Stimulated activated CD8-positive, alpha-beta memory T cell treated with anti-CD3 and anti-CD28 coated beads, Interleukin-12 subunit alpha, Interleukin-12 subunit beta, amount 100 ng/mL, for 4 hours (primary cell): ENCODE data around the gene MS4A2.
"Not testable (repeated sequence)": the region's sequence is repeated elsewhere in the genome, so short reads cannot be mapped to it uniquely, and the experiment has no call there.

Source experiments
- DNase-seq: peaks from one replicate; pipeline ENCODE4 v3.0.0-alpha.2; 2020; ENCODE audit warnings: low read depth

The MS4A2 gene

GRCh38 chr11:60101368-60101767 is 12.9 kb downstream of the MS4A2 start:
- not testable (repeated sequence) for DNase-seq

DNA sequence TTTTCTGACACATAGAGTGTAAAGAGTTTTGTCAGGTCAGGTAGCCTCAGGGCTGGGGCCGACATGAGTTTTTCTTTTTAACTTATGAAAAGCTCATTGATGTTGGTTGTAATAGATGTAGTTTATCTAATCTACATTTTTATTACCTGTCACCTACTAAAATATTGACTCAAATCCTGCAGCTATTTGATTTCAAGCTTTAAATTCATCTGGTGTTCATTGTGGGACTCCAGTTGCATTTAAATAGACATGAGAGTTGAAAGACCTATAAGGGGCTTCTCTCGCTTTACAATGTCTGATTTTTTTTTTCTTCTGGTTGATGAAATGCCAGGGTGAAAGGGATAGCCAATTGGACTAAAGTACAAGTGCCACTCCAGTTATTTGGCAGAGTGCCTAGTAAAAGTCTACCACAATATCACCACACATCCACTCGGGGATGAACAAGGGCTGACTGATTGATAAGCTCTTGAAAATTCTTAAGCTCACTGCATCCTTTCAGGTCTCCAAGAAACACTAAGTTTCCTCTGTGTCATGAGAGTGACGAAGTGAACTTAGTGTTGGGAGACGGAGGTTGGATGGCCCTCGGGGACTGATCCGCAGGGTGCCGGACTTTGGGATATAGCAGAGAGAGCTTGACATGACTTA is 16.1 kb downstream of the MS4A2 start:
- DNase-seq: not testable (repeated sequence)

- not testable (repeated sequence) for DNase-seq
These were observed 20.2 kb downstream of the MS4A2 start for GRCh38 chr11:60108631-60109030.

- DNase-seq: no peak
These were observed 23.3 kb downstream of the MS4A2 start for GRCh38 chr11:60111793-60112192.

DNA sequence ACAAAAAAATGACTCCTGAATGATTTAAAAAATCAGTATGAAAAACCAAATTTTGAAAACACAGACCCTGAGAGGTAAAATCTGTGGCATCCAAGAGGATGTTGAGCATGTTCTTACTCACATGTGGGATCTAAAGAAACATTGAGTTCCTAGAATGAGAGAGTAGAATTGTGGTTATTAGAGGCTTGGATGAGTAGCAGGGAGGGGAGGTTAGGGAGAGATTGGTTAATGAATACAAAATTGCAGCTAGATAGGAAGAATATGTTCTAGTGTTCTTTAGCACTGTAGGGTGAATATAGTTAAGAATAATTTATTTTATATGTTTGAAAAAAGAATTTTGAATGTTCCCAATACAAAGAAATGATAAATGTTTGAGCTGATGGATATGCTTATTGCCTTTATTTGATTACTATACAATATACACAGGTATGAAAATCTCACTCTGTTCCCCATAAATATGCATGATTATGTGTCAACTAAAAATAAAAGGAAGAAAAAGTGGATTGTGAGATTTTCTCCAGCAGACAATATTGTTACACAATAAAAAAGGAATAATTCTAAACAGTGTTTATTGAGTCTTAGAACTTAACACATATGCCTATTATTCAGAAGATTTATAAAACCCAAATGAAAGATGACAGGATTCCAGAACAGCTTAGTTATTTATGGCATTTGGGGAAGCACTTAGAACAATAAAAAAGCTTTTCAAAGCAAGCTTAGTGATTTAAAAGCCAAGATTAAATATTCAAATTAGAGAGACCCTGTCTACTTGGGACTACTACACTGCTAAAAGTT is 28.7 kb downstream of the MS4A2 start:
- no peak for DNase-seq

DNA sequence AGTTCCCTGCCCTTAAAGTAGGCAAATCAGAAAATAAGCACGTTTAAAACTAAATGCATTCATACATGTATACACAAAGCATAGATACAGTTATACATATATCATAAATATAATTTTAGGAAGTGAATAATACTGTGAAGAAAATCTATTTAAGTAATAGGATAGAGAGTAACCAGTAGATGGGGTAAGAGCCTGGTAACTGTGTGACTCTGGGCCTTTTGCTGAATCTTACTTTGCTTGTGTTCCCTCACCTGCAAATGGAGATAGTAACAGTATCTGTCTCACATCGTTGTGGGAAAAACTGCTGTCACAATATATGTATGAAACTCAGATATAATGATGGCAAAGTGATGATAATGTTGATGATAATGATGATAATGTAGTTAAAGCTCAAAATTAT is 29.9 kb downstream of the MS4A2 start:
- no peak for DNase-seq

GRCh38 chr11:60119710-60120109 is 31.2 kb downstream of the MS4A2 start:
- no peak for DNase-seq

DNA sequence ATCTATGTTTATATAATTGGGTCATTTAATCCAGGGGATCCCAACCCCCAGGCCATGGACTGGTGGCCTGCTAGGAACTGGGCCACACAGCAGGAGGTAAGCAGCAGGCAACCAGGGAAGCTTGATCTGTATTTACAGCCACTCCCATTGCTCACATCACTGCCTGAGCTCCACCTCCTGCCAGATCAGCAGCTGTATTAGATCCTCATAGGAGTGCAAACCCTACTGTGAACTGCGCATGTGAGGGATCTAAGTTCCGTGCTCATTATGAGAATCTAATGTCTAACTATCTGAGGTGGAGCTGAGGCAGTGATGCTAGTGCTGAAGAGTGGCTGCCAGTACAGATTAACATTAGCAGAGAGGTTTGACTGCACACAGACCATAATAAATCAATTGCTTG is 32.8 kb downstream of the MS4A2 start:
- DNase-seq: no peak

- no peak for DNase-seq
These were observed 34.1 kb downstream of the MS4A2 start for GRCh38 chr11:60122414-60123036.

DNA sequence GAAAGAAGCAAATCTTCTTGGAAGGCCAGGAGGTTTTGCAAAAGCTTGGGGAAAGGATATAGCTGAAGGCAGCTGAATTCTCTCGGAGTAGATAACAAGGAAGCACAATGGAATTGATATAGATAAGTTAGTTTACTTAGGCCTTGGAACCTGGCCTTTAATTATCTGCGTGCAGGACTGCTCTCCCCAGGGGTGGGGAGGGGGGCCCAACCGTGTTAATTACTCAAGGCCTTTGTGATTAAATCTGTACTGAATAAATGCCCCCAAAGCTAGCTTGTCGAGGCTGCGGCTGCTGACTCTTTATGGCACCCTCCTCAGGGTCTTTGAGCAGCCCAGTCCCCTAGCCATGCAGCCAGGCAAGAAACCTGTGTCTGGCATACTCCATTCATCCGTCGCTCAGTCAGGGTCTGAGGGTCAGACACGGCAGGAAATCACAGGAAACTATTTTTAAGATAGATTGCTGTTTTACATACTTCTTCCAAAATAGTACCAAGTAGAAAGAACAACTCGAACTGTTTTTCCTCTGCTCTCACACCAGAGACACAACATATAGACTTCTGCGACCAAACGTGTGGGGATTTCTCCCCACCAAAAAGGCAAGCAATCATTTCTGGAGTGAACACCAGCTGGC is 36.5 kb downstream of the MS4A2 start:
- no peak for DNase-seq

DNA sequence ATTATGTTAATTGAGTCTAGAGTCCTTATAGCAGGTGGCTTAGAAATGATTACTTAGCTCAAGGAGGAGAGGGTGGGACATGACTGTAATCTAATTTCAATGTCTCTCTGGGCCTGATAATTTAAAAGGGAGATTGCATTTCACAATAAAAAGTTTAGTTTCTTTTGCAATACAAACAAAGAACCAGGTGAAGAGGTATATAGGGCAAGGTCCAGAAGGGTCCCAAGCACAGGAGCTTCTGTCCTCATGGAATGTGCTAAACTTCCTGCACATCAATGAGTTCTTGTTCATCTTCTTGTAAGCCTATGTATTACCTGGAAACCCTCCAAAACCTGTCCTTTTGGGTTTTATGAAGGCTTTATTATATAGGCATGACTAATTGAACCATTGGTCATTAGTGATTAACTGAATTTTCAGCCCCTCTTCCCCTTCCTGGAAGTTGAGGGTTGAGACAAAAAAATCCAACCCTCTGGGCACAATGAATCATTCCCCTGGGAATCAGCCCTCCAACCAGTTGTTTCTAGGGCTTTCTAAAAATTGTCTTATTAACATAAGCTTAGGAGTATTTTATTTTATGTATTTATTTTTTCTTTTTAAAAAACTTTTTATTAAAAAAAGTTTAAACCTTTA is 37.6 kb downstream of the MS4A2 start:
- no peak for DNase-seq

DNA sequence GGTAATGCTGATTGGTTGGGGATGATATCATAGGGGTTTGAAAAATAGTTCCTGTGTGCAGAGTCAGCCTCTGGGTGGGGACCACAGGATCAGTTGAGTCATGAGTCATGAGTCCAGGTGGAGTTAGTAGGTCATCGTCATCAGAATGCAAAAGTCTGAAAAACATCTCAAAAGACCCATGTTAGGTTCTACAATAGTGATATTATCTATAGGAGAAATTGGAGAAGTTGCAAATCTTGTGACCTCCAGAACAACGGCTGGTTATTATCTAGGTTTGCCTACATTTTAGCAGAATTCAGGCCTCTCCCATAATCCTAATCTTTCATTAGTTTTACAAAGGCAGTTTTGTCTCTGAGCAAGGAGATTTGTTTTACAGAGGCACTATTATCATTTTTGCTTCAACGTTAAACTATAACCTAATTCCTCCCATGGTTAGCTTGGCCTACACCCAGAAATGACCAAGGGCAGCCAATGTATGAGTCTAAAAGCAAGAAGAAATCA is 38.9 kb downstream of the MS4A2 start:
- no peak for DNase-seq

DNA sequence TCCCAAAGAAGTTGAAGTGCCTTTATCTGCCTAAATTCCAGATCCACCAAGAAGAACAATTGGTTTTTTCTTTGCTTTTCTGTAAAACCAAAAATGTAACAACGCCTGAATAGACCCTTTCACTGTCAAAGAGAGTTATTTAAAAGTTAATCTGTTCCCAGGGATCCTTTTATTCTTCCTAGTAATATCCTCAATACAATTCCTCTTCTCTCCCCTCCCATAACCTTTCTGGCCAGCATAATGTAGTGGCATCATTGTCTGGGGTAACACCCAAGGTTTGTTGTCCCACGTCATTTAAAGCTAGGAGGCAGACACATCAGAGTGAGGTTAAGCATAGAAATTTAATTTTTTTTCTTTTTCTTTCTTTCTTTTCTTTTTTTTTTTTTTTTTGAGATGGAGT is 39.9 kb downstream of the MS4A2 start:
- DNase-seq: no peak

DNA sequence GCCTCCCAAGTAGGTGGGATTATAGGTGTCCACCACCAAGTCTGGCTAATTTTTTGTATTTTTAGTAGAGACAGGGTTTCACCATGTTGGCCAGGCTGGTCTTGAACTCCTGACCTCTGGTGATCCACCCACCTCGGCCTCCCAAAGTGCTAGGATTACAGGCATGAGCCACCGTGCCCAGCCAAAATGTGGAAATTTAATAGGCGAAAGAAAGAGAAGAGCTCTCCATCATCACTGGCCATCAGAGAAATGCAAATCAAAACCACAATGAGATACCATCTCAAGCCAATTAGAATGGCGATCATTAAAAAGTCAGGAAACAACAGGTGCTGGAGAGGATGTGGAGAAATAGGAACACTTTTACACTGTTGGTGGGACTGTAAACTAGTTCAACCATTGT is 40.4 kb downstream of the MS4A2 start:
- DNase-seq: not testable (repeated sequence)

GRCh38 chr11:60129853-60130252 is 41.4 kb downstream of the MS4A2 start:
- no peak for DNase-seq

DNA sequence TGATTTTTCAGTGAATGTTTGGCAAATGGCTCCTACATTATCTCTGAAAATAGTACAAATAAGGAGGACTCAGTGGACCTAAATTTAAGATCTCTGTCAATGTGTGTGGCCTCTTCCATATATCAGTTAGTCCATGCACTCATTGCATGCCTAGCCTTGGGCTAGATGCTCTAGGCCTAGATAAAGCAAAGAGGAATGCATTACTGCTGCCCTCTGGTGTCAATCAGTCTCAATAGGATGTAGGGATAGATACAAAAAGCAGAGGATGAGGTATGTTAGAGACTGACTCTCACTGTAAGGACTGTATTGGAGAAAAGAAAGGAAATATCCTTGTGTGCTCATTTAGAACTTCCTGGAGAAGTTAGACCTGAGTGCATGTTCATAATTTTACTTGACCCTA is 42.0 kb downstream of the MS4A2 start:
- DNase-seq: no peak

DNA sequence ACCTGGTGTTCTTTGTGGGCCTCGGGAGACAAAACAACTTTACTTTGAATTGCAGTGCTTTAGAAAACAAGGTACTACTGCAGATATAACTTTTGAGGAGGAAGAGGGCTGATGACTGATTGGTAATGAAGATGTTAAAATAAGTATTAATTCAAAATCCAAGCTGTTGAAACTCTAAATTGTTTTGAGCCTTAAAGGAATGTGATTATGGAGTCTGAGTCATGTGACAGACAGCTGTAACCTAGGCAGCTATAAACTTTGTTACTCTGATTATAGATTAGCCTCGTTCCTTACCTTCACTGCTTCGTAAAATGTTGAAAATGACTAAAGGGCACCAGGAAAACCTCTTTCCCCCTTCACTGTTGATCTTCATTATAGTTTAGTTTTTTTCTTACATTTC is 43.4 kb downstream of the MS4A2 start:
- DNase-seq: no peak

DNA sequence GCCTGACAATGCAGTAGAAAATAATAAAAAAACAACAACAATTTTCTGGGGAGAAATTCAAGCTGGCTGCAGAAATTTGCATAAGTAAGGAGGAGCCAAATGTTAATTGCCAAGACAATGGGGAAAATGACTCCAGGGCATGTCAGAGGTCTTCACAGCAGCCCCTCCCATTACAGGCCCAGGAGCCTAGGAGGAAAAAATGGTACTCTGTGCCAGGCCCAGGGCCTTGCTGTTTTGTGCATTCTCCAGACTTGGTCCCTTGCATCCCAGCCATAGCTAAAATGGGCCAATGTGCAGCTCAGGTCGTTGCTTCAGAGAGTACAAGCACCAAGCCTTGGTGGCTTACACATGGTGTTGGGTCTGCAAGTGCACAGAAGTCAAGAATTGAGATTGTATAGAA is 45.5 kb downstream of the MS4A2 start:
- no peak for DNase-seq

GRCh38 chr11:60143768-60144167 is 55.3 kb downstream of the MS4A2 start:
- DNase-seq: no peak

GRCh38 chr11:60145677-60146076 is 57.2 kb downstream of the MS4A2 start:
- DNase-seq: no peak
